ENCODE data around the gene RETSAT.

DNA sequence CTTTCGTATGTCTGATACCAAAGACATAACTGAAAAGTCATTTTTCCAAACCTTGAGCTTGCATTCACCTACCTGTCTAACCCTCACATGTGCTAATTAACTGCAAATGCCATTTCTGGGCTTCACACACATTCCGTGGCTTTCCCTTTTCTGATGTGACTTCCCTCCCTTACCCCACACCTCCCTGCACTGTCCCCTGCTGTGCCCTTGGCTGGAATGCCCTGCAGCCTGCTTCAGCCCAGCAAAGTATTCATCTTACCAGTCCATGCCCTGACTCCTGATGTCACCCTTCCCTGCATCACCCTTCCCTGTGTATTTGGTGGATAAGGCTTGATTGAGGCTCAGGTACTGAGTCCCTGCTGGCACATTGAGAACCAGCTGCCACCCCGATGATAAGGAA, 12.2 kb downstream of the RETSAT start:
- TF ChIP-seq, protein P1, sequence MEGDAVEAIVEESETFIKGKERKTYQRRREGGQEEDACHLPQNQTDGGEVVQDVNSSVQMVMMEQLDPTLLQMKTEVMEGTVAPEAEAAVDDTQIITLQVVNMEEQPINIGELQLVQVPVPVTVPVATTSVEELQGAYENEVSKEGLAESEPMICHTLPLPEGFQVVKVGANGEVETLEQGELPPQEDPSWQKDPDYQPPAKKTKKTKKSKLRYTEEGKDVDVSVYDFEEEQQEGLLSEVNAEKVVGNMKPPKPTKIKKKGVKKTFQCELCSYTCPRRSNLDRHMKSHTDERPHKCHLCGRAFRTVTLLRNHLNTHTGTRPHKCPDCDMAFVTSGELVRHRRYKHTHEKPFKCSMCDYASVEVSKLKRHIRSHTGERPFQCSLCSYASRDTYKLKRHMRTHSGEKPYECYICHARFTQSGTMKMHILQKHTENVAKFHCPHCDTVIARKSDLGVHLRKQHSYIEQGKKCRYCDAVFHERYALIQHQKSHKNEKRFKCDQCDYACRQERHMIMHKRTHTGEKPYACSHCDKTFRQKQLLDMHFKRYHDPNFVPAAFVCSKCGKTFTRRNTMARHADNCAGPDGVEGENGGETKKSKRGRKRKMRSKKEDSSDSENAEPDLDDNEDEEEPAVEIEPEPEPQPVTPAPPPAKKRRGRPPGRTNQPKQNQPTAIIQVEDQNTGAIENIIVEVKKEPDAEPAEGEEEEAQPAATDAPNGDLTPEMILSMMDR (IDR thresholded peaks at IDR 0.05): no peak
- TF ChIP-seq POLR2AphosphoS5 (IDR thresholded peaks at IDR 0.05; ENCODE audit: insufficient read depth in 1 of 2, low read depth in 1 of 2) (no peak), POLR2A (IDR thresholded peaks at IDR 0.05) (no peak)
